NCI-H1417 treated with DMSO at 0.1 percent for 48 hours (cell line): ENCODE results near the gene AP1M2.
"Not testable (repeated sequence)": the region's sequence is repeated elsewhere in the genome, so short reads cannot be mapped to it uniquely, and the experiment has no call there.

Experiments used
- DNase-seq: peaks from one replicate; lab custom pipeline; 2025; lab: John Stamatoyannopoulos, UW

AP1M2 gene

GRCh38 chr19:10601999-10602329 is 14.9 kb upstream of the AP1M2 start:
- no peak for DNase-seq

GRCh38 chr19:10600149-10600548 is 13.0 kb upstream of the AP1M2 start:
- no peak for DNase-seq

- no peak for DNase-seq
Observed at GRCh38 chr19:10593820-10594637, 6.9 kb upstream of the AP1M2 start.

- no peak for DNase-seq
Observed at GRCh38 chr19:10593148-10593547, 6.0 kb upstream of the AP1M2 start.

- no peak for DNase-seq
Observed at GRCh38 chr19:10587839-10588150, 683 bp upstream of the AP1M2 start.

- no peak for DNase-seq
Observed at GRCh38 chr19:10586396-10586795, 716 bp downstream of the AP1M2 start.

GRCh38 chr19:10583036-10583776 is 3.9 kb downstream of the AP1M2 start:
- DNase-seq = no peak

GRCh38 chr19:10582091-10582490 is 5.0 kb downstream of the AP1M2 start:
- no peak for DNase-seq

GRCh38 chr19:10580979-10581631 is 6.0 kb downstream of the AP1M2 start:
- DNase-seq = peak; percentile 12

- no peak for DNase-seq
Observed at GRCh38 chr19:10577951-10578350, 9.2 kb downstream of the AP1M2 start.

GRCh38 chr19:10575011-10575716 is 11.9 kb downstream of the AP1M2 start:
- DNase-seq = no peak

GRCh38 chr19:10574462-10574861 is 12.7 kb downstream of the AP1M2 start:
- no peak for DNase-seq

GRCh38 chr19:10573793-10574192 is 13.3 kb downstream of the AP1M2 start:
- not testable (repeated sequence) for DNase-seq

- DNase-seq = peak; percentile 96
Observed at GRCh38 chr19:10568826-10569651, 18.1 kb downstream of the AP1M2 start, which contains the start of gene CDKN2D. Gene CDKN2D, minus strand, starts transcription at chr19:10568979. Its CDS starts 326 bp downstream, at chr19:10568653.

GRCh38 chr19:10568062-10568825 is 18.9 kb downstream of the AP1M2 start:
- DNase-seq = no peak

GRCh38 chr19:10567656-10568055 is 19.5 kb downstream of the AP1M2 start:
- no peak for DNase-seq

- no peak for DNase-seq
Observed at GRCh38 chr19:10566658-10567410, 20.3 kb downstream of the AP1M2 start.

GRCh38 chr19:10566408-10566657 is 20.8 kb downstream of the AP1M2 start:
- no peak for DNase-seq

GRCh38 chr19:10565567-10566407 is 21.3 kb downstream of the AP1M2 start, which contains the start of gene KRI1:
Gene KRI1, minus strand, starts transcription at chr19:10566010. Its CDS starts 11 bp downstream, at chr19:10565999.
- peak; percentile 81 for DNase-seq
